Endodermal cell (in vitro differentiated cells): ENCODE measurements around the gene LNX1. TPM values are rescaled to one million over a fixed set of nuclear protein-coding genes. Genes with fewer than 3 reads are reported as not detected.

Source experiments
- DNase-seq: peaks from one replicate; pipeline ENCODE4 v3.0.0-alpha.2; 2017
- H3K27ac ChIP-seq: 2 replicates; pipeline ENCODE4 v1.5.1; 2013; ENCODE audit warnings: mild to moderate bottlenecking, low read depth, low read length, moderate library complexity
- H3K27me3 ChIP-seq: 2 replicates; pipeline ENCODE4 v1.6.1; 2013; ENCODE audit warnings: mild to moderate bottlenecking, low read length, moderate library complexity; ENCODE audit not compliant: insufficient read depth, control insufficient read depth, poor library complexity, severe bottlenecking
- H3K36me3 ChIP-seq: 2 replicates; pipeline ENCODE4 v1.7.0; 2013; ENCODE audit warnings: mild to moderate bottlenecking, low read length, moderate library complexity; ENCODE audit not compliant: control insufficient read depth, insufficient read depth
- H3K4me1 ChIP-seq: one replicate; pipeline ENCODE4 v1.7.0; 2013; ENCODE audit warnings: low read length; ENCODE audit not compliant: control insufficient read depth, insufficient read depth
- H3K4me3 ChIP-seq: 2 replicates; pipeline ENCODE4 v1.5.1; 2013; ENCODE audit warnings: mild to moderate bottlenecking, low read length, moderate library complexity
- H3K9ac ChIP-seq: 2 replicates; pipeline ENCODE4 v1.6.1; 2013; ENCODE audit warnings: mild to moderate bottlenecking, low read length, moderate library complexity; ENCODE audit not compliant: poor library complexity, severe bottlenecking; ENCODE audit errors: extremely low read depth
- H3K9me3 ChIP-seq: 2 replicates; pipeline ENCODE4 v1.6.1; 2013; ENCODE audit warnings: mild to moderate bottlenecking, low read length, moderate library complexity; ENCODE audit not compliant: control insufficient read depth
- H3K27ac Mint-ChIP-seq: 2 replicates; pipeline ENCODE4 v1.8.0; 2020; ENCODE audit warnings: mixed read lengths
- H3K27me3 Mint-ChIP-seq: 2 replicates; pipeline ENCODE4 v1.8.0; 2021; ENCODE audit warnings: mild to moderate bottlenecking, mixed read lengths; ENCODE audit not compliant: insufficient read depth
- H3K36me3 Mint-ChIP-seq: 2 replicates; pipeline ENCODE4 v1.8.0; 2020; ENCODE audit warnings: low read depth, mixed read lengths
- H3K4me1 Mint-ChIP-seq: 2 replicates; pipeline ENCODE4 v1.8.0; 2020; ENCODE audit warnings: mixed read lengths
- H3K4me3 Mint-ChIP-seq: 2 replicates; pipeline ENCODE4 v1.8.0; 2020; ENCODE audit warnings: mild to moderate bottlenecking, moderate library complexity, mixed read lengths
- H3K9me3 Mint-ChIP-seq: 2 replicates; pipeline ENCODE4 v1.8.0; 2020; ENCODE audit warnings: mild to moderate bottlenecking, mixed read lengths
- WGBS, 2 experiments: methylation state at CpG; one replicate each; pipeline versions ENCODE4 v1.1.5 to v1.1.7; 2013; ENCODE audit warnings: missing lambda C conversion rate in 2 of 2, mixed read lengths in 1 of 2; ENCODE audit not compliant: insufficient coverage in 1 of 2, insufficient read length in 1 of 2; 5-methylcytosine and 5-hydroxymethylcytosine counted together
- total RNA-seq, 2 donors: library from RNA; stranded (reverse); fragmentation: NEBNext Ultra II Directional in 1 of 2; extraction: Animal tissue kit (Norgen Biotek cat#: 25700) in 1 of 2; gene quantifications; 2 replicates in 1 of 2; 3 replicates in 1 of 2; pipeline ENCODE4 v1.2.1, GENCODE V29; 2021
- TF ChIP-seq, protein P1 (sequence below): fragments of 200-600 bp; sonication (generic); conservative IDR thresholded peaks from 2 replicates; pipeline ENCODE4 v1.5.0; 2021; ENCODE audit warnings: antibody characterized with exemption, mild to moderate bottlenecking

Gene LNX1
- total RNA-seq, 2 donors from 2014 or later = 4.4 to 5.4 TPM

DNA sequence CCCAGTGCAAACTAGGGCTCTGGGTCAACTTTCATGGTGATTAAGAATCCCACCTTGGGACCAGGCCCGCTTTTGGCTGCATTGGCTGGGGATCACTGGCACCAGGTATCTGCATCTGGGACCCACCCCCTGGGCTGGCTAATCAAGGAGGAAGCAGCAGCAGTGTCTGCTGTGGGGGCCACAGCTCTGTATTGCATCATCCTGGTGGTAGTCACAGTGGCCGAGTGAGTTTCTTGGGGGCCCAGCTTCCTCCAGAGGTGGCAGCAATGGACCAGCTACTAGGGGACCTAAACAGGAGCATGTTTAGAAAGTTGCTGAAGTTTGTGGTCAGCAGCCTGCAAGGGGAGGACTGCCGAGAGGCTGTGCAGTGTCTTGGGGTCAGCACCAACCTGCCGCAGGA is 15.7 kb downstream of the LNX1 start:
- DNase-seq = no peak
- WGBS, 2 experiments = 90% methylated on average over 4 of the region's 4 CpGs; no CpG with 5 or more reads in 1 of the 2 experiments
- Histone ChIP-seq H3K9ac (no peak overlapping the region), H3K27me3 (no peaks in the 10 kb centered on the region), H3K36me3 (no peaks in the 10 kb centered on the region), H3K4me1 (no peaks in the 10 kb centered on the region), H3K9me3 (no peaks in the 10 kb centered on the region), H3K4me3 (no peak overlapping the region), H3K27ac (no peak overlapping the region)
- TF ChIP-seq, protein P1, sequence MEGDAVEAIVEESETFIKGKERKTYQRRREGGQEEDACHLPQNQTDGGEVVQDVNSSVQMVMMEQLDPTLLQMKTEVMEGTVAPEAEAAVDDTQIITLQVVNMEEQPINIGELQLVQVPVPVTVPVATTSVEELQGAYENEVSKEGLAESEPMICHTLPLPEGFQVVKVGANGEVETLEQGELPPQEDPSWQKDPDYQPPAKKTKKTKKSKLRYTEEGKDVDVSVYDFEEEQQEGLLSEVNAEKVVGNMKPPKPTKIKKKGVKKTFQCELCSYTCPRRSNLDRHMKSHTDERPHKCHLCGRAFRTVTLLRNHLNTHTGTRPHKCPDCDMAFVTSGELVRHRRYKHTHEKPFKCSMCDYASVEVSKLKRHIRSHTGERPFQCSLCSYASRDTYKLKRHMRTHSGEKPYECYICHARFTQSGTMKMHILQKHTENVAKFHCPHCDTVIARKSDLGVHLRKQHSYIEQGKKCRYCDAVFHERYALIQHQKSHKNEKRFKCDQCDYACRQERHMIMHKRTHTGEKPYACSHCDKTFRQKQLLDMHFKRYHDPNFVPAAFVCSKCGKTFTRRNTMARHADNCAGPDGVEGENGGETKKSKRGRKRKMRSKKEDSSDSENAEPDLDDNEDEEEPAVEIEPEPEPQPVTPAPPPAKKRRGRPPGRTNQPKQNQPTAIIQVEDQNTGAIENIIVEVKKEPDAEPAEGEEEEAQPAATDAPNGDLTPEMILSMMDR = no peak
- Mint-ChIP-seq H3K27me3 (no peaks in the 10 kb centered on the region), H3K9me3 (peaks cover 5% of the 10 kb centered on the region), H3K4me1 (peaks cover 4% of the 10 kb centered on the region), H3K27ac (no peak overlapping the region), H3K36me3 (peaks cover 5% of the 10 kb centered on the region), H3K4me3 (no peak overlapping the region)

DNA sequence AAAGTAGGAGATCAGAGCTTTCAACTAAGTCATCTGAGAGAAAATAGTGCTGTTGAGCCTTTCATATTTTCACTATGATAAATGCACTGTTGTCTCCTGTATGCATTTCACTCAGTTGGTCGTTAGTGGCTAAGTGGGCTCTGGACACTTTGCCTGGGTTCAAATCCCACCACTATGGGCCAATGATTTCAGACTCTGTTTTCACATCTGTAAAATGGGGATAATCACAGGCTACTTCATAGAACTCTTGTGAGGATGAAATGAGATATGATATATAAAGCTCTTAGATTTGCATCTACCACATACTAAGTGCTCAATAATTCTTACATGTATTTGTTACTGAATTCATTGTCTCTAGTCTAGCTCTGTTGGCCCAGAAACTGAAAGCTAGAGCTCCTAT is 16.8 kb downstream of the LNX1 start:
- no peaks in the 10 kb centered on the region for H3K27me3 Mint-ChIP-seq
- H3K9me3 Mint-ChIP-seq = peaks cover 7% of the 10 kb centered on the region
- no peak for DNase-seq
- WGBS, 2 experiments = 96 to 100% methylated on average over 1 of the region's 1 CpG
- H3K36me3 ChIP-seq = no peaks in the 10 kb centered on the region
- no peak overlapping the region for H3K27ac ChIP-seq
- H3K27ac Mint-ChIP-seq = no peak overlapping the region
- no peaks in the 10 kb centered on the region for H3K27me3 ChIP-seq
- H3K4me1 ChIP-seq = no peaks in the 10 kb centered on the region
- TF ChIP-seq, protein P1 = no peak
- H3K4me1 Mint-ChIP-seq = peaks cover 4% of the 10 kb centered on the region
- no peak overlapping the region for H3K9ac ChIP-seq
- no peak overlapping the region for H3K4me3 ChIP-seq
- H3K36me3 Mint-ChIP-seq = peaks cover 5% of the 10 kb centered on the region
- H3K9me3 ChIP-seq = no peaks in the 10 kb centered on the region
- no peak overlapping the region for H3K4me3 Mint-ChIP-seq

DNA sequence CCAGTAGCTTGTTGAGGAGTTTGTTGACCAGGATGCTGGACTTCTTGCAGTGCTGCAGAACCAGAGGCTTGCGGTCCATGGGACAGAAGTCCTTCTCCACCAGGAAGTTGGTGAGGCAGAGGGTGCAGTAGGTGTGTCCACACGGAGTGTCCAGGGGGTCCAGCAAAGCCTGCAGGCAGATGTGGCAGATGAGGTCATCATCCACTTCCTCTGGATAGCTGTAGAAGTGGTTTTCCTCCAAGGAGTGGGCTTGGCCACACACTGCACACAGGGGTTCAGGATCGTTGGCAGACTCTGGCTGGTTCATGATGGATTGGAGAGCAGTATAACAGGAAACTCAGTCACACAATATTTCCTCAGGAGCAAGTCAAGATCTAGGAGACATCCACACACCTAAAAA is 17.6 kb downstream of the LNX1 start:
- Mint-ChIP-seq H3K9me3 (peaks cover 7% of the 10 kb centered on the region), H3K4me1 (peaks cover 4% of the 10 kb centered on the region), H3K27ac (no peak overlapping the region), H3K36me3 (peaks cover 5% of the 10 kb centered on the region), H3K27me3 (no peaks in the 10 kb centered on the region), H3K4me3 (no peak overlapping the region)
- Histone ChIP-seq H3K9ac (no peak overlapping the region), H3K4me3 (no peak overlapping the region), H3K36me3 (no peaks in the 10 kb centered on the region), H3K27ac (no peak overlapping the region), H3K9me3 (no peaks in the 10 kb centered on the region), H3K27me3 (no peaks in the 10 kb centered on the region), H3K4me1 (no peaks in the 10 kb centered on the region)
- TF ChIP-seq, protein P1 = no peak
- WGBS, 2 experiments = 92% methylated on average over 3 of the region's 3 CpGs; no CpG with 5 or more reads in 1 of the 2 experiments
- no peak for DNase-seq
